HFFc6 (cell line): ENCODE results near the gene RGS7. TPM values are rescaled to one million over a fixed set of nuclear protein-coding genes. Genes with fewer than 3 reads are reported as not detected.

Experiments used
- DNase-seq: peaks from one replicate; pipeline ENCODE4 v3.0.0-alpha.2; 2018
- H3K27ac Mint-ChIP-seq: 2 replicates; pipeline ENCODE4 v1.8.0; 2020; ENCODE audit warnings: mild to moderate bottlenecking, mixed read lengths
- H3K27me3 Mint-ChIP-seq: 2 replicates; pipeline ENCODE4 v1.8.0; 2021; ENCODE audit warnings: mild to moderate bottlenecking, moderate library complexity, mixed read lengths; ENCODE audit not compliant: insufficient read depth
- H3K36me3 Mint-ChIP-seq: 2 replicates; pipeline ENCODE4 v1.8.0; 2021; ENCODE audit warnings: low read depth, mixed read lengths
- H3K4me1 Mint-ChIP-seq: 2 replicates; pipeline ENCODE4 v1.8.0; 2020; ENCODE audit warnings: low read depth, mixed read lengths
- H3K4me3 Mint-ChIP-seq: 2 replicates; pipeline ENCODE4 v1.8.0; 2020; ENCODE audit warnings: mild to moderate bottlenecking, moderate library complexity, mixed read lengths
- H3K9me3 Mint-ChIP-seq: 2 replicates; pipeline ENCODE4 v1.8.0; 2020; ENCODE audit warnings: mild to moderate bottlenecking, mixed read lengths
- CTCF ChIP-seq: fragments of 200-600 bp; sonication (generic); IDR thresholded peaks from 2 replicates; pipeline ENCODE4 v1.5.0; 2021; ENCODE audit warnings: antibody characterized with exemption, mild to moderate bottlenecking
- total RNA-seq, 6 experiments: library from RNA; stranded (reverse); fragmentation: NEBNext Ultra II Directional; extraction: Animal tissue kit (Norgen Biotek cat#: 25700); gene quantifications; 2 replicates in 1 of 6; 3 replicates in 5 of 6; pipeline ENCODE4 v1.2.3, GENCODE V29; 2021

RGS7 gene
- total RNA-seq, 6 experiments from 2014 or later = 1.5 to 2.4 (median 2.1) TPM

DNA sequence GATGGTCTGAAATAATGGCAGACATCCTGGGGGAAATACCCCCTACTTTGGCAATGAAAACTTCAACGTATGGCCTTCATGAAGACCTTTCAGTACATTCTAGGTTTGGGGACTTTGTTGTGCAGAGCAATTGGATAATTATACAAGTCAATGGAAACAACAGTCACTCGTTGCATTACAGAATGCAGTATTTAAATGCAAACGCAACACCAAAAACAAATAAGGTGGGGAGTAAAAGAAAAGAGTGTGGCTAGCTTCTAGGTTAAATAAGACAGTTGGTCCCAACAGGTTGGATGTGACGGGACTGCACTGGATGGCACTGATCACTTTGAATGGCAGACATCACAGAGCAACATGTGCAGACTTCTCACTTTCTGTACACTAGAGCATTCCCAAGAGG lies 386.8 kb downstream of the RGS7 start:
- no peak for TF ChIP-seq CTCF
- H3K27ac Mint-ChIP-seq = no peak overlapping the region
- H3K27me3 Mint-ChIP-seq = peaks cover 7% of the 10 kb centered on the region
- no peaks in the 10 kb centered on the region for H3K36me3 Mint-ChIP-seq
- H3K4me3 Mint-ChIP-seq = no peak overlapping the region
- no peaks in the 10 kb centered on the region for H3K9me3 Mint-ChIP-seq
- H3K4me1 Mint-ChIP-seq = no peaks in the 10 kb centered on the region; the same call in 1 of the 2 replicates
- no peak for DNase-seq

GRCh38 chr1:240968864-240969263 lies 388.1 kb downstream of the RGS7 start:
- no peak for TF ChIP-seq CTCF
- no peaks in the 10 kb centered on the region for H3K36me3 Mint-ChIP-seq
- H3K27ac Mint-ChIP-seq = no peak overlapping the region
- H3K9me3 Mint-ChIP-seq = no peaks in the 10 kb centered on the region
- no peak for DNase-seq
- peaks cover 5% of the 10 kb centered on the region for H3K27me3 Mint-ChIP-seq
- H3K4me1 Mint-ChIP-seq = no peaks in the 10 kb centered on the region; the same call in 1 of the 2 replicates
- no peak overlapping the region for H3K4me3 Mint-ChIP-seq

GRCh38 chr1:240967070-240967724 lies 389.8 kb downstream of the RGS7 start:
- Mint-ChIP-seq H3K27me3 (peaks cover 1% of the 10 kb centered on the region; the same call in 1 of the 2 replicates), H3K4me1 (no peaks in the 10 kb centered on the region; the same call in 1 of the 2 replicates), H3K4me3 (no peak overlapping the region), H3K9me3 (no peaks in the 10 kb centered on the region), H3K27ac (no peak overlapping the region), H3K36me3 (no peaks in the 10 kb centered on the region)
- peak; percentile 45 for DNase-seq
- TF ChIP-seq CTCF = peak; percentile 76

GRCh38 chr1:240965581-240966091 lies 391.4 kb downstream of the RGS7 start:
- Mint-ChIP-seq H3K27ac (no peak overlapping the region), H3K36me3 (no peaks in the 10 kb centered on the region), H3K4me3 (no peak overlapping the region), H3K4me1 (no peaks in the 10 kb centered on the region; the same call in 1 of the 2 replicates), H3K9me3 (no peaks in the 10 kb centered on the region), H3K27me3 (peaks cover 1% of the 10 kb centered on the region; the same call in 1 of the 2 replicates)
- TF ChIP-seq CTCF = no peak
- DNase-seq = peak; percentile 1

- H3K4me3 Mint-ChIP-seq = no peak overlapping the region
- no peaks in the 10 kb centered on the region; the same call in 1 of the 2 replicates for H3K27me3 Mint-ChIP-seq
- no peaks in the 10 kb centered on the region for H3K9me3 Mint-ChIP-seq
- H3K4me1 Mint-ChIP-seq = no peaks in the 10 kb centered on the region; the same call in 1 of the 2 replicates
- DNase-seq = no peak
- H3K36me3 Mint-ChIP-seq = no peaks in the 10 kb centered on the region
- H3K27ac Mint-ChIP-seq = no peak overlapping the region
- no peak for TF ChIP-seq CTCF
These were observed 394.9 kb downstream of the RGS7 start for GRCh38 chr1:240962086-240962485.
